DOHH2 (cell line): Measurements from ENCODE around the gene SLC22A12.

Experiments used
- H3F3A ChIP-seq: fragments of 200-600 bp; sonication (generic), shearing (Covaris generic); 2 replicates; pipeline ENCODE4 v1.6.0; 2016; ENCODE audit warnings: antibody characterized with exemption, mild to moderate bottlenecking; ENCODE audit not compliant: control insufficient read depth, insufficient read depth
- H3K27ac ChIP-seq: fragments of 200-600 bp; sonication (generic); 2 replicates; pipeline ENCODE4 v1.5.1; 2014; ENCODE audit warnings: low read depth, mild to moderate bottlenecking, low read length, moderate library complexity
- H3K27me3 ChIP-seq: fragments of 200-600 bp; sonication (generic); 2 replicates; pipeline ENCODE4 v1.6.1; 2014; ENCODE audit warnings: mild to moderate bottlenecking, low read length, mixed read lengths; ENCODE audit not compliant: control insufficient read depth
- H3K36me3 ChIP-seq: fragments of 200-600 bp; sonication (generic); 2 replicates; pipeline ENCODE4 v1.6.1; 2014; ENCODE audit warnings: mild to moderate bottlenecking, low read length, moderate library complexity, mixed read lengths; ENCODE audit not compliant: control insufficient read depth
- H3K4me1 ChIP-seq: fragments of 200-600 bp; sonication (generic); 2 replicates; pipeline ENCODE4 v1.6.1; 2014; ENCODE audit warnings: mild to moderate bottlenecking, low read length, mixed read lengths; ENCODE audit not compliant: control insufficient read depth
- H3K4me2 ChIP-seq: fragments of 200-600 bp; sonication (generic); 2 replicates; pipeline ENCODE4 v1.6.0; 2014; ENCODE audit warnings: mild to moderate bottlenecking, low read length, moderate library complexity
- H3K4me3 ChIP-seq: fragments of 200-600 bp; sonication (generic); 2 replicates; pipeline ENCODE4 v1.5.1; 2014; ENCODE audit warnings: mild to moderate bottlenecking, low read length, mixed read lengths
- H3K79me2 ChIP-seq: fragments of 200-600 bp; sonication (generic); 2 replicates; pipeline ENCODE4 v1.6.1; 2014; ENCODE audit warnings: mild to moderate bottlenecking, low read length, mixed read lengths; ENCODE audit not compliant: control insufficient read depth
- H3K9me2 ChIP-seq: fragments of 200-600 bp; sonication (generic); replicated peaks from 2 replicates; pipeline ENCODE4 v1.6.1; 2014; ENCODE audit warnings: mild to moderate bottlenecking, low read length, mixed read lengths; ENCODE audit not compliant: control insufficient read depth
- H3K9me3 ChIP-seq: fragments of 200-600 bp; sonication (generic); 2 replicates; pipeline ENCODE4 v1.6.1; 2014; ENCODE audit warnings: antibody characterized with exemption, low read length, mixed read lengths; ENCODE audit not compliant: control insufficient read depth, insufficient read depth
- H4K20me1 ChIP-seq: fragments of 200-600 bp; sonication (generic); 2 replicates; pipeline ENCODE4 v1.6.0; 2014; ENCODE audit warnings: low read depth, mild to moderate bottlenecking, antibody characterized with exemption, low read length, moderate library complexity; ENCODE audit not compliant: control insufficient read depth, insufficient read depth
- CTCF ChIP-seq: fragments of 200-600 bp; sonication (generic); IDR thresholded peaks from one replicate; pipeline ENCODE4 v1.5.1; 2014; ENCODE audit warnings: antibody characterized with exemption, mild to moderate bottlenecking, low read depth, low read length; ENCODE audit not compliant: poor library complexity, severe bottlenecking
- EZH2phosphoT487 ChIP-seq: fragments of 200-600 bp; sonication (generic); IDR thresholded peaks from 2 replicates; pipeline ENCODE4 v1.6.1; 2017; ENCODE audit warnings: borderline replicate concordance, mild to moderate bottlenecking, antibody characterized with exemption, low read length, moderate library complexity, mixed read lengths

SLC22A12 gene

GRCh38 chr11:64632237-64632636, 41.2 kb downstream of the SLC22A12 start:
- no peak overlapping the region for H3K4me2 ChIP-seq
- no peaks in the 10 kb centered on the region for H3K9me2 ChIP-seq
- H3K9me3 ChIP-seq, result no peaks in the 10 kb centered on the region
- H3K79me2 ChIP-seq, result no peaks in the 10 kb centered on the region
- H3K27me3 ChIP-seq, result peaks cover 1% of the 10 kb centered on the region; the same call in 1 of the 2 replicates
- peaks cover 2% of the 10 kb centered on the region; the same call in 1 of the 2 replicates for H3F3A ChIP-seq
- H3K4me3 ChIP-seq, result no peak overlapping the region
- no peak overlapping the region for H3K27ac ChIP-seq
- 0 out of 2 replicates have a peak, but pooled peaks cover 3% of the 10 kb centered on the region for H4K20me1 ChIP-seq
- H3K36me3 ChIP-seq, result no peaks in the 10 kb centered on the region
- TF ChIP-seq EZH2phosphoT487 (no peak), CTCF (no peak)
- peaks cover 21% of the 10 kb centered on the region for H3K4me1 ChIP-seq

GRCh38 chr11:64632654-64633053, 41.6 kb downstream of the SLC22A12 start:
- no peak overlapping the region for H3K4me3 ChIP-seq
- no peaks in the 10 kb centered on the region for H3K36me3 ChIP-seq
- no peak for TF ChIP-seq CTCF
- no peak for TF ChIP-seq EZH2phosphoT487
- H3F3A ChIP-seq, result peaks cover 2% of the 10 kb centered on the region; the same call in 1 of the 2 replicates
- H3K9me3 ChIP-seq, result no peaks in the 10 kb centered on the region
- peaks cover 21% of the 10 kb centered on the region for H3K4me1 ChIP-seq
- H3K27ac ChIP-seq, result no peak overlapping the region
- H4K20me1 ChIP-seq, result 0 out of 2 replicates have a peak, but pooled peaks cover 2% of the 10 kb centered on the region
- no peaks in the 10 kb centered on the region for H3K9me2 ChIP-seq
- H3K4me2 ChIP-seq, result no peak overlapping the region
- peaks cover 5% of the 10 kb centered on the region for H3K27me3 ChIP-seq
- H3K79me2 ChIP-seq, result no peaks in the 10 kb centered on the region

GRCh38 chr11:64633555-64634159, 42.6 kb downstream of the SLC22A12 start:
- H3F3A ChIP-seq, result no peaks in the 10 kb centered on the region
- no peaks in the 10 kb centered on the region for H3K79me2 ChIP-seq
- H3K9me3 ChIP-seq, result no peaks in the 10 kb centered on the region
- H3K4me2 ChIP-seq, result no peak overlapping the region
- no peak overlapping the region for H3K4me3 ChIP-seq
- H3K27me3 ChIP-seq, result peaks cover 15% of the 10 kb centered on the region
- peaks cover 31% of the 10 kb centered on the region for H3K4me1 ChIP-seq
- H4K20me1 ChIP-seq, result no peaks in the 10 kb centered on the region
- no peaks in the 10 kb centered on the region for H3K9me2 ChIP-seq
- H3K36me3 ChIP-seq, result no peaks in the 10 kb centered on the region
- no peak for TF ChIP-seq EZH2phosphoT487
- TF ChIP-seq CTCF, result no peak
- H3K27ac ChIP-seq, result no peak overlapping the region
